ENCODE measurements around the gene MISP. TPM values are rescaled to one million over a fixed set of nuclear protein-coding genes. Genes with fewer than 3 reads are reported as not detected.

The MISP gene
- total RNA-seq, 2 donors from 2014 or later, result 285 to 320 TPM

DNA sequence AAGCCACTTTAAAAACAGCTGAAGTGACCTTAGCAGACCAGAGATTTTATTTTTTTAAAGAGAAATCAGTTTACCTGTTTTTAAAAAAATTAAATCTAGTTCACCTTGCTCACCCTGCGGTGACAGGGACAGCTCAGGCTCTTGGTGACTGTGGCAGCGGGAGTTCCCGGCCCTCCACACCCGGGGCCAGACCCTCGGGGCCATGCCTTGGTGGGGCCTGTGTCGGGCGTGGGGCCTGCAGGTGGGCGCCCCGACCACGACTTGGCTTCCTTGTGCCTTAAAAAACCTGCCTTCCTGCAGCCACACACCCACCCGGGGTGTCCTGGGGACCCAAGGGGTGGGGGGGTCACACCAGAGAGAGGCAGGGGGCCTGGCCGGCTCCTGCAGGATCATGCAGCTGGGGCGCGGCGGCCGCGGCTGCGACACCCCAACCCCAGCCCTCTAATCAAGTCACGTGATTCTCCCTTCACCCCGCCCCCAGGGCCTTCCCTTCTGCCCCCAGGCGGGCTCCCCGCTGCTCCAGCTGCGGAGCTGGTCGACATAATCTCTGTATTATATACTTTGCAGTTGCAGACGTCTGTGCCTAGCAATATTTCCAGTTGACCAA, 60.1 kb downstream of the MISP start:
- intact Hi-C loops (cut with DNase I), result no loop called here
- Histone ChIP-seq H3K9ac (ENCODE audit: low read depth in 2 of 2, low read length in 2 of 2) (no peak overlapping the region), H3K27ac (no peak overlapping the region), H3K4me1 (no peaks in the 10 kb centered on the region), H3K9me3 (no peaks in the 10 kb centered on the region), H3K4me3 (no peak overlapping the region), H3K36me3 (peaks cover 50% of the 10 kb centered on the region), H3K27me3 (no peaks in the 10 kb centered on the region)
- no peak for DNase-seq
- TF ChIP-seq, protein P1, sequence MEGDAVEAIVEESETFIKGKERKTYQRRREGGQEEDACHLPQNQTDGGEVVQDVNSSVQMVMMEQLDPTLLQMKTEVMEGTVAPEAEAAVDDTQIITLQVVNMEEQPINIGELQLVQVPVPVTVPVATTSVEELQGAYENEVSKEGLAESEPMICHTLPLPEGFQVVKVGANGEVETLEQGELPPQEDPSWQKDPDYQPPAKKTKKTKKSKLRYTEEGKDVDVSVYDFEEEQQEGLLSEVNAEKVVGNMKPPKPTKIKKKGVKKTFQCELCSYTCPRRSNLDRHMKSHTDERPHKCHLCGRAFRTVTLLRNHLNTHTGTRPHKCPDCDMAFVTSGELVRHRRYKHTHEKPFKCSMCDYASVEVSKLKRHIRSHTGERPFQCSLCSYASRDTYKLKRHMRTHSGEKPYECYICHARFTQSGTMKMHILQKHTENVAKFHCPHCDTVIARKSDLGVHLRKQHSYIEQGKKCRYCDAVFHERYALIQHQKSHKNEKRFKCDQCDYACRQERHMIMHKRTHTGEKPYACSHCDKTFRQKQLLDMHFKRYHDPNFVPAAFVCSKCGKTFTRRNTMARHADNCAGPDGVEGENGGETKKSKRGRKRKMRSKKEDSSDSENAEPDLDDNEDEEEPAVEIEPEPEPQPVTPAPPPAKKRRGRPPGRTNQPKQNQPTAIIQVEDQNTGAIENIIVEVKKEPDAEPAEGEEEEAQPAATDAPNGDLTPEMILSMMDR (IDR thresholded peaks at IDR 0.05), result no peak

DNA sequence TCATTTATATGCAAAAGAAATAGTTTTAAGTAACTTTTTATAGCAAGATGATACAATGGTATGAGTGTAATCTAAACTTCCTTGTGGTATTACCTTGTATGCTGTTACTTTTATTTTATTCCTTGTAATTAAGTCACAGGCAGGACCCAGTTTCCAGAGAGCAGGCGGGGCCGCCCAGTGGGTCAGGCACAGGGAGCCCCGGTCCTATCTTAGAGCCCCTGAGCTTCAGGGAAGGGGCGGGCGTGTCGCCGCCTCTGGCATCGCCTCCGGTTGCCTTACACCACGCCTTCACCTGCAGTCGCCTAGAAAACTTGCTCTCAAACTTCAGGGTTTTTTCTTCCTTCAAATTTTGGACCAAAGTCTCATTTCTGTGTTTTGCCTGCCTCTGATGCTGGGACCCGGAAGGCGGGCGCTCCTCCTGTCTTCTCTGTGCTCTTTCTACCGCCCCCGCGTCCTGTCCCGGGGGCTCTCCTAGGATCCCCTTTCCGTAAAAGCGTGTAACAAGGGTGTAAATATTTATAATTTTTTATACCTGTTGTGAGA, 60.7 kb downstream of the MISP start:
- peaks cover 44% of the 10 kb centered on the region for H3K36me3 ChIP-seq
- TF ChIP-seq, protein P1 (IDR thresholded peaks at IDR 0.05), result no peak
- no peak for DNase-seq

DNA sequence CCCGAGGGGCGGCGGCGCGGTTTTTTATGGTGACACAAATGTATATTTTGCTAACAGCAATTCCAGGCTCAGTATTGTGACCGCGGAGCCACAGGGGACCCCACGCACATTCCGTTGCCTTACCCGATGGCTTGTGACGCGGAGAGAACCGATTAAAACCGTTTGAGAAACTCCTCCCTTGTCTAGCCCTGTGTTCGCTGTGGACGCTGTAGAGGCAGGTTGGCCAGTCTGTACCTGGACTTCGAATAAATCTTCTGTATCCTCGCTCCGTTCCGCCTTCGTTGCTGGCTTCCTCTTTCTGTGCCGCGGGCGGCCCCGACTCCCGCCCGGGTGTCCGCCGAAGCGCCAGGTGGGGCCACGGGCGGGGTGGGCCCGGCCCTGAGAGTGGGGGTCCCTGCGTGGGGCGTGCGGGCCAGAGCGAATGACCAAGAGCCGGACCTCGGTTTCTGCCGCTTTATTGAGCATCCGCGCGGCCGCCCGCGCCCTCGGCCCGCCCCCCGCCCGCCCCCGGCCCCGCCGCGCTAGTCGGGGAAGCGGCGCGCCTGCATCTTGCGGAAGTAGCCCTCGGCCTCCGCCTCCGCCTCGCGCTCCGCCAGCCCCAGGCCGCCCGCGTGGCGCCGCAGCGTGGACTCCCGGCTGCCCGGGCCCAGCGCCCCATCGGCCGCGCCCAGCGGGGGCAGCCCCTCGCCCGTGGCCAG, 61.3 kb downstream of the MISP start:
- Histone ChIP-seq H3K4me3 (no peak overlapping the region), H3K36me3 (peaks cover 38% of the 10 kb centered on the region), H3K9ac (ENCODE audit: low read depth in 2 of 2, low read length in 2 of 2) (no peak overlapping the region), H3K27me3 (no peaks in the 10 kb centered on the region), H3K4me1 (no peaks in the 10 kb centered on the region), H3K9me3 (no peaks in the 10 kb centered on the region), H3K27ac (no peak overlapping the region)
- intact Hi-C loops (cut with DNase I), result no loop called here
- DNase-seq, result no peak
- TF ChIP-seq, protein P1 (IDR thresholded peaks at IDR 0.05), result no peak

More for the DNA sequence above, 60.7 kb downstream of the MISP start:
- Histone ChIP-seq H3K4me3 (no peak overlapping the region), H3K9ac (ENCODE audit: low read depth in 2 of 2, low read length in 2 of 2) (no peak overlapping the region), H3K27me3 (no peaks in the 10 kb centered on the region), H3K9me3 (no peaks in the 10 kb centered on the region), H3K4me1 (no peaks in the 10 kb centered on the region), H3K27ac (no peak overlapping the region)
- intact Hi-C loops (cut with DNase I), result no loop called here

DNA sequence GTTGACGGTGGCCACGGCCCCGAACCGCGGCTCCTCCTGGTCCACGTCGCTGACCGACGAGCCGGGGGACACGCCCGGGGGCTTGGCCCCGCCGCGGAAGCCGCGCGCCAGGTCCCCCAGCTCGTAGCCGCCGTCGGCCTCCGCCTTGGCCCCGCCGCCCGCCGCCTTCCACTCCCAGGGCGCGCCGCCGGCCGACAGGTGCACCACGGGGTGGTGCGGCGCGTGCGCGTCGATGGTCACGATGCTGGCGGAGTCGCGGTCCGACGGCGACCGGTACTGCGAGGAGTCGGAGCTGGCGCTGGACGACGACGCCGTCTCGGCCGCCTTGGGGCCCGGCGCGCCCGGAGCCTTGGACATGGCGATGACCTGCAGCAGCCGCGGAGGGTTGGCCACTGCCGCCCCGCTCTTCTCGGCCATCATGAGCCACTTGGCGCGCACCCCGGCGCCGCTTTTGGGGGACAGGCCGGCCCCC, 61.9 kb downstream of the MISP start:
- DNase-seq, result no peak
- Histone ChIP-seq H3K4me1 (no peaks in the 10 kb centered on the region), H3K9me3 (no peaks in the 10 kb centered on the region), H3K27me3 (no peaks in the 10 kb centered on the region), H3K4me3 (no peak overlapping the region), H3K27ac (no peak overlapping the region), H3K9ac (ENCODE audit: low read depth in 2 of 2, low read length in 2 of 2) (no peak overlapping the region), H3K36me3 (peaks cover 35% of the 10 kb centered on the region)
- intact Hi-C loops (cut with DNase I), result no loop called here
- TF ChIP-seq, protein P1 (IDR thresholded peaks at IDR 0.05), result no peak

DNA sequence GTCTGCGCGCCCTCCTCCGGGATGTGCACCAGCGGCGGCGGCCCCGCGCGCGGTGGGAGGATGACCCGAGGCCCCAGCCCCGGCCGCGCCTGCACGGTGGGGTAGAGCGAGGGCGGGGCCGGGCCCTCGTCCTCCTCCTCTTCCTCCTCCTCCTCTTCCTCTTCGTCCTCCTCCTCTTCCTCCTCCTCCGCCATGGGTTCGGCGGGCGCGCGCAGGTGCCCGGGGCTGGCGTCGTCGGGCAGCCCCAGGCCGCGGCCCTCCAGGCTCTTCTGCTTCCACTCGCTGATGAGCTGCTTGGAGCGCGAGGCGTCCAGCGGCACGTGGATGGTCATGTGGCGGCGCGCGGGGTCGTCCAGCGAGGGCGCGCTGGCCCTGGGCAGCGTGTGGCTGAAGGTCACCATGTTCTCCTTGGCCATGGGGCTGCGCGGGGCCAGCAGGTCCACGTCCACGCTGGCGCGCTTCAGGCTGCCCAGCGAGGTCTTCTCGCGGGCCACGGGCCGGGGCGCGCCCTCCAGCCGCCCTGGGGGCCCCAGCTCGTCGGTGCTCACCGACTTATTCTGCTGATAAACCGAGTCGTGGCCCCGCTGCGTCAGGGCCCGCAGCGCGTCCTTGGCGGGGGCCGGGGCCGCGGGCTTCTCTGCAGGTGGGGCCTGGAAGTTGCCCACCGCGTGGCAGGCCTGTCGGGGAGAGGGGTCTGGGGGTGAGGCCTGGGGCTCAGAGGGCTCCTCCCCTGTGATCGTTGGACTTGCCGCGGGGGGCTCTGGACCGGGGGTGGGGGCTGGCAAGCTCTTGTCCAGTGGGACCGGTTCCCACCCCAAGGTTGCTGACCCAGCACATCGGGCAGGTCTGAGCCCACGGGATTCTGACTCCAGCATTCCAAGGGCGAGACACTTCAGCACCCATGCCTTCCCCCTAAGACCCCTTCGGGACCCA, 62.6 kb downstream of the MISP start:
- Histone ChIP-seq H3K9ac (ENCODE audit: low read depth in 2 of 2, low read length in 2 of 2) (no peak overlapping the region), H3K9me3 (no peaks in the 10 kb centered on the region), H3K4me3 (no peak overlapping the region), H3K36me3 (peaks cover 28% of the 10 kb centered on the region), H3K4me1 (no peaks in the 10 kb centered on the region), H3K27me3 (no peaks in the 10 kb centered on the region), H3K27ac (no peak overlapping the region)
- no peak for DNase-seq
- intact Hi-C loops (cut with DNase I), result no loop called here
- TF ChIP-seq, protein P1 (IDR thresholded peaks at IDR 0.05), result no peak
